Measurements from ENCODE around the gene EPB41L2. TPM values are rescaled to one million over a fixed set of nuclear protein-coding genes. Genes with fewer than 3 reads are reported as not detected.
A peak's percentile ranks its signal among the peaks of the same experiment; 100 is the strongest.

Gene EPB41L2
- total RNA-seq, 2 donors from 2014 or later: 160 to 189 TPM

GRCh38 chr6:131065112-131065823 lies 2.2 kb upstream of the EPB41L2 start:
- Mint-ChIP-seq H3K9me3 (no peaks in the 10 kb centered on the region), H3K4me3 (no peak overlapping the region), H3K27me3 (ENCODE audit: insufficient read depth) (peaks cover 13% of the 10 kb centered on the region), H3K27ac (no peak overlapping the region), H3K4me1 (peaks cover 22% of the 10 kb centered on the region), H3K36me3 (ENCODE audit: low read depth) (no peaks in the 10 kb centered on the region)
- Histone ChIP-seq H3K9me3 (ENCODE audit: control insufficient read depth, low read length) (no peaks in the 10 kb centered on the region), H3K4me1 (ENCODE audit: control insufficient read depth, insufficient read depth, low read length) (peaks cover 3% of the 10 kb centered on the region), H3K27me3 (ENCODE audit: control insufficient read depth, insufficient read depth, low read length, poor library complexity, severe bottlenecking) (no peaks in the 10 kb centered on the region), H3K9ac (ENCODE audit: extremely low read depth, low read length, poor library complexity, severe bottlenecking) (no peak overlapping the region), H3K36me3 (ENCODE audit: control insufficient read depth, insufficient read depth, low read length) (no peaks in the 10 kb centered on the region), H3K4me3 (ENCODE audit: low read length) (no peak overlapping the region), H3K27ac (ENCODE audit: low read depth, low read length) (no peak overlapping the region)
- no peak for DNase-seq
- no peak for TF ChIP-seq CTCF (conservative IDR thresholded peaks at IDR 0.05)
- 94 to 100% methylated on average over 2 to 4 of the region's 4 CpGs for WGBS, 2 experiments (ENCODE audit: insufficient coverage in 1 of 2, insufficient read length in 1 of 2)

DNA sequence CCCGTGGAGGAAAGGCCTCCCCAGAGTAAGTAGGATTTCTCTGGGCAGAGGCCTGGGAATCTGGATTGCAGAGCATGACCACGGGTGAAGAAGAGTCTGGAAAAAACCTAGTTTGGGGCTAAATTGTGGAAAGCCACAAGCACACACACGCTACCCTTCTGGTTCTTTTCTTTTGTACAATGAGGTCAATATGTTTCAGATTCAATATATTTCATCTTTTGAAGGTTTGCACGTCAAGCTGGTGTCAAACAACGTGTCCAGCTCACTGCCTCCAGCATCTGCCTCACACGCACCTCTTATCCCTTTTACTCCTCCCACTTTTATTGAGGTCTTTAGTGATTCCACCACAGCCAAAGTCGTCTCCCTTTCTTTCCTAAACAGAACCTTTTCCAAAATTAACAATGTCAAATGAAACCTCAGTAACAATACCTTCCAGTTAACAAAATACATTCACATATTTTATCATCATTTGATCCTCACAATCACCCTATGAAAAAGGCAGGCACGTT lies 773 bp upstream of the EPB41L2 start:
- H3K9ac ChIP-seq (ENCODE audit: extremely low read depth, low read length, poor library complexity, severe bottlenecking): peak overlapping the region; percentile 45
- H3K9me3 Mint-ChIP-seq: peaks cover 3% of the 10 kb centered on the region
- H3K36me3 ChIP-seq (ENCODE audit: control insufficient read depth, insufficient read depth, low read length): no peaks in the 10 kb centered on the region
- 60 to 66% methylated on average over 4 to 8 of the region's 8 CpGs for whole genome bisulfite sequencing, 2 experiments (ENCODE audit: insufficient coverage in 1 of 2, insufficient read length in 1 of 2)
- H3K27me3 ChIP-seq (ENCODE audit: control insufficient read depth, insufficient read depth, low read length, poor library complexity, severe bottlenecking): no peaks in the 10 kb centered on the region
- H3K4me3 ChIP-seq (ENCODE audit: low read length): peak overlapping the region; percentile 92
- peaks cover 3% of the 10 kb centered on the region for H3K4me1 ChIP-seq (ENCODE audit: control insufficient read depth, insufficient read depth, low read length)
- no peak for TF ChIP-seq CTCF (conservative IDR thresholded peaks at IDR 0.05)
- peak overlapping the region; percentile 52 for H3K27ac ChIP-seq (ENCODE audit: low read depth, low read length)
- H3K4me3 Mint-ChIP-seq: peak overlapping the region; percentile 86
- no peak overlapping the region for H3K27ac Mint-ChIP-seq
- H3K9me3 ChIP-seq (ENCODE audit: control insufficient read depth, low read length): peaks cover 5% of the 10 kb centered on the region
- no peaks in the 10 kb centered on the region for H3K36me3 Mint-ChIP-seq (ENCODE audit: low read depth)
- H3K4me1 Mint-ChIP-seq: peaks cover 31% of the 10 kb centered on the region
- DNase-seq: no peak
- peaks cover 13% of the 10 kb centered on the region for H3K27me3 Mint-ChIP-seq (ENCODE audit: insufficient read depth)

DNA sequence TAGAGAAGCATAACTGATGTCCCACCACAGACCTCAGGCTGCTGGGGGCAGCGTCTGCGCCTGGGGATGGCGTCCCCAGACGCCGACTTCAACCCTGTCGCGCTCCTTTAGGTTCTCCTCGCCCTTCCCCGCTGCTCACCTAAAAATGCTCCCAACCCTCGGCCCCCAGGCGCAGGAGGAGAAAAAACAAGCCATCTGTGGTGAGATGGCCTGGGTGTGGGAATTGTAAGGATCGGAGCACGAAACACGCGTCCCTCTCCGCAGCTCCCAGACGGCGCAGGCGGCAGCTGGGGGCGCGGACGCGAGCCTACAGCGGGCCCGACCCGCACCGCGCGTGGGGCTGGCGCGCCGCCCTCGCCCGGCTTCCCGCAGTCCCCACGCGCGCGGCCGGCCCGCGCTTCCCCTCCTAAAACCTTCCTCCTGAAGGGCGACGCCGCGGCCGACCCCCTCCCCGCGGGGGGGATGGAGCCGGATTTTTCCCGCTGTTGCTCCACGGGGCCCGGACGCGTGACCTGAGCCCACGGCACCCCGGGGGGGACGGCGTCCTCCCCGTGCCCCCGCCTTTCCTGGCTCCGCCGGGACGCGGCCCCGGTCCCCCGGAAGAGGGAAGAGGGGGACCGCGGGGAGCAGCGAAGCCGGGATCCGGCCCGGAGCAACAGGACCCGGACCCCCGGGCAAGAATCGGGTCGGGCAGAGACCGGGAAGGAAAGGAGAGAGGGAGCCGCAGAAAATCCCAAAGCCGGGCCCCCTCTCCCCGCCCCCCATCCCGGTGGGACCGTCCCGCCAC lies 611 bp downstream of the EPB41L2 start:
- Histone ChIP-seq H3K9me3 (ENCODE audit: control insufficient read depth, low read length) (peaks cover 19% of the 10 kb centered on the region), H3K4me1 (ENCODE audit: control insufficient read depth, insufficient read depth, low read length) (peaks cover 3% of the 10 kb centered on the region), H3K4me3 (ENCODE audit: low read length) (peak overlapping the region; percentile 92), H3K27me3 (ENCODE audit: control insufficient read depth, insufficient read depth, low read length, poor library complexity, severe bottlenecking) (no peaks in the 10 kb centered on the region), H3K36me3 (ENCODE audit: control insufficient read depth, insufficient read depth, low read length) (no peaks in the 10 kb centered on the region), H3K27ac (ENCODE audit: low read depth, low read length) (peak overlapping the region; percentile 59), H3K9ac (ENCODE audit: extremely low read depth, low read length, poor library complexity, severe bottlenecking) (peak overlapping the region; percentile 78)
- no peaks in the 10 kb centered on the region for H3K36me3 Mint-ChIP-seq (ENCODE audit: low read depth)
- H3K27me3 Mint-ChIP-seq (ENCODE audit: insufficient read depth): peaks cover 13% of the 10 kb centered on the region
- 0% methylated on average over 2 to 84 of the region's 84 CpGs for WGBS, 2 experiments (ENCODE audit: insufficient coverage in 1 of 2, insufficient read length in 1 of 2)
- H3K9me3 Mint-ChIP-seq: peaks cover 3% of the 10 kb centered on the region
- TF ChIP-seq CTCF (conservative IDR thresholded peaks at IDR 0.05): no peak
- H3K4me1 Mint-ChIP-seq: peaks cover 31% of the 10 kb centered on the region
- peak overlapping the region; percentile 86 for H3K4me3 Mint-ChIP-seq
- peak; percentile 74 for DNase-seq
- H3K27ac Mint-ChIP-seq: peak overlapping the region; percentile 90

All from endodermal cell (in vitro differentiated cells).